ENCODE measurements around the gene TMEM8B.
"Not testable (repeated sequence)": the region's sequence is repeated elsewhere in the genome, so short reads cannot be mapped to it uniquely, and the experiment has no call there.

TMEM8B gene

DNA sequence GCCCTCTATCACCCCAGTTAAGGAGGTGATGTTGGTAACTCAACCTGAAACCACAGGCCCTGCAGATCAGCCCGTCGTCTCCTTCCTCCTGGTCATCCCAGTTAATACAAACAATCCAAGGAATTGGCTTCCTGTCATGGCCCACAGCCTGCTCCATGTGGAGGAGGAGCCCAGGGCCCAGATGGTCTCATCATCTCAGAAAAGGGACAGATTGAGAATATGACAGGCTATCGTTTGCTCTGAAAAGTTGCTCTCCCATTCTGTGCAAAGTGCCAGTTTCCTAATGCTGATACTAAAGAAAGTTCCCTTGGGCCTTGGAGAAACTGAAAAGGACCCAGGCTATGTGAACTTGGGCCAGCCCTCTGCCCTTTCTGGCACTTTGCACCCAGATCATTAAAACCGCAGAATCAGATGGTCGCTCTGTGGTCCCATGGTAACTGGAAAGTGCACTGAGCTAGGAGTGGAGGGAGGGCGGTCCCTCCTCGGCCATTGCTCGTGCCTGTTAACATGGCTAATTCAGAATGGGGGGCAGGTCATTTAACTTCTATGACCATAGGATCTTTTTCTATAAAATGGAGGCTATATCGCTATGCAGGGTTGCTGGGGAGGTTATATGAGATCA is 79.6 kb downstream of the TMEM8B start:
- DNase-seq (ENCODE audit: low read depth): no peak

DNA sequence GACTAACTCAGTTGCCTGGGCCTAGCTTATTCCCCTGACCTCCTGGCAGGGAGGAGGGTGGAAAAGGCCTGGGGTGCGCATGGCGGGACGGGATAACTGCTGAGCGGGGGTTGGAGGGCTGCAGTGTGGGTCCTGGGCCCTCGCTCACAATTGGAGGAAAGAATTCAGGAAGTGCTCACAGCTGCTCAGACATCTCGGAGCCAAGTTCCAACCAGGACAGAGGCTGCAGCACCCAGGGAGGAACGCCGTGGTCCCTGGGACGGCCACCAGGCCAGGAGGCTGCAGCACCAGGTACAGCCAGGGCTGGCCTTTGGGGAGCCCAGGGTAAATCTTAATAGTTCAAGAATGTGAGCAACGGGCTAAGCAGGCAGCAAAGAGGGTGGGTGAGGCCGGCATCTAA is 80.2 kb downstream of the TMEM8B start, which contains the start of gene SPAAR:
TSS of gene SPAAR (plus strand) at position 217 of the 400 bp plus-strand sequence. CDS start 974 bp downstream, outside the sequence.
- DNase-seq (ENCODE audit: low read depth): no peak

DNA sequence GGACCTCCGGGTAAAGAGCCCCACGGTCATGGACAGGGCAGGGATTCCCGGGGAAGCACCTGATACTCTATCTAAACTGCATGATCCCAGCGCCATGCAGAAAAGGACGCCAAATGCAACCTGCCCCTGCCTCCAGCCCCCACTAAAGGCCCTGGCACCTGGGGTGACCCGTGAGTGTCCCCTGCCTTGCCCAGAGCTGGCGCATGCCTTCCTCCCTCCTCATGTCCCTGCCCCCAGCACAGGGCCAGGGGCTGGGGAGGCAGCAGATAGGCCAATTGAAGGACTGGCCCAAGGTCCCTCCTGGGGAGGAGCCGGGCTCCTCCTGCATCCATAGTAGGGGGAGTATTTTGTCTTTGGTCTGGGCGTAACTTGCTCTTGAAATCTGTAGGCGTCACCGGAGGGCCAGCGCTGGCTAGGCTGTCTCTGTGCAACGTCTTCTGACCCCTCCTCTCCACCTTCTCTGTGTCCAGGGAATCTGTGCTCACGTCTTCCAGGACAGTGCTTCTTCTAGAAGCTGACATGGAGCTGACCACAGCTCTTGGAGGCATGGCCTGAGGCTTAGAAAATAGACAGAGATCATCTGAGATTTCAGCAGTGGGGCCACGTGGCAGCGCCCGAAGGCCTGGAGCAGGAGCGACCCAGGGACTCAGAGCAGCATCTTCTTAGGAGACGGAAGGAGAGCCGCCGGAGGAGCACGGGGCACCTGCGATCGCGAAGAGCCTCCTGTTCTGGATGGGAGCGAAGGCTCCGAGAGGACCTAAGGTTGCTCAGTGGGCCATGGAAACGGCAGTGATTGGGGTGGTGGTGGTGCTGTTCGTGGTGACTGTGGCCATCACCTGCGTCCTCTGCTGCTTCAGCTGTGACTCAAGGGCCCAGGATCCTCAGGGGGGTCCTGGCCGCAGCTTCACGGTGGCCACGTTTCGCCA is 80.9 kb downstream of the TMEM8B start:
- DNase-seq (ENCODE audit: low read depth): no peak

DNA sequence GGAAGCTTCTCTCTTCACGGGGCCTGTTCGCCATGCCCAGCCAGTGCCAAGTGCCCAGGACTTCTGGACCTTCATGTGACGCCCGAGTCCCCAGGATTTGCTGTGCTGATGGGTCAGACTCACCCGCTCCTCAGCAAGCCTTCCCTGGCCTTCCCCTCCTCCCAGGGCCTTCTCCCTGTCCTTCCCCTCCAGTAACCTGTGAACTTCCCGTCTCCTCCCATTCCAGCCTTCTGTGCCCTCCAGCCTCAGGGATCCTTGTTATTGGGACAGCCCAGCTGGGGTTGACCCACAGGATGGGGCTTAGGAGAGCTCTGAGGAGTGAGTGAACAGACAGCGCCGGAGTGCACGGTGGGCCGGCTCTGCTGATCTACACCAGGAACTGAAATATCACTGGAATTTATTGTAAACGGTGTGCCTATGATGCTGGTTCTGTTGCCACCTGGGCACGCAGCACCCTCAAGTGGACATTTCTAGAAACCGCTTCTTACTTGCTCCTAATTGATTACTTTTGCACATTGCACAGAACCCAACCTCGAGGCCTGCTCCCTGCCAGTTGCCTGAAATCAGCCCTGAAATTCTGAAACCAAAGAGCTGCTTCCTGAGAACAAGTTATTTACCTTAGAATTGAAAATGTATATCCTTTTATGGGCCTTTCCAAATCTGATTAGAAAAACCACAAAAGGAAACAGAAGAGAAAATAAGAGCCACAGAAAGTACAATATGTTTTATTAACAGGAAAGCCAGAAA is 81.8 kb downstream of the TMEM8B start:
- DNase-seq (ENCODE audit: low read depth): no peak

DNA sequence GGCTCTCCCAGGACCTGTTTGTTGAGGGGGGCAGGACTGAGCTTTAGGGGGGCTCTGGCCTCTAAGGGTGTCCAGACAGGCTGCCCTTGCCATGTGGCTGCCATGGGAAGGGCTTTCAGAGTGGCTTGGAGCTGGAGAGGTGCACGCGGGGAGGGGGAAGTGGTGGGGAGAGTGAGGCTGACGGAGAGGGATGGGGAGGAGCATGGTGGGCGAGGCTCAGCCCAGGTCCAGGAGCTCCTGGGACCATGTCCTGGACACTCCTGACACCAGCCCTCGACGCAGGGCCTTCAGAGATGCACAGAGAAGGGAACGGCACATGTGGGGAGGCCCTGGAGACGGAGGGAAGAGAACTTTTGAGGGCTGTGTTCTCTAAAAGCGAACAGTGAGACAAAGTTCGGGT is 82.7 kb downstream of the TMEM8B start:
- DNase-seq (ENCODE audit: low read depth): no peak

DNA sequence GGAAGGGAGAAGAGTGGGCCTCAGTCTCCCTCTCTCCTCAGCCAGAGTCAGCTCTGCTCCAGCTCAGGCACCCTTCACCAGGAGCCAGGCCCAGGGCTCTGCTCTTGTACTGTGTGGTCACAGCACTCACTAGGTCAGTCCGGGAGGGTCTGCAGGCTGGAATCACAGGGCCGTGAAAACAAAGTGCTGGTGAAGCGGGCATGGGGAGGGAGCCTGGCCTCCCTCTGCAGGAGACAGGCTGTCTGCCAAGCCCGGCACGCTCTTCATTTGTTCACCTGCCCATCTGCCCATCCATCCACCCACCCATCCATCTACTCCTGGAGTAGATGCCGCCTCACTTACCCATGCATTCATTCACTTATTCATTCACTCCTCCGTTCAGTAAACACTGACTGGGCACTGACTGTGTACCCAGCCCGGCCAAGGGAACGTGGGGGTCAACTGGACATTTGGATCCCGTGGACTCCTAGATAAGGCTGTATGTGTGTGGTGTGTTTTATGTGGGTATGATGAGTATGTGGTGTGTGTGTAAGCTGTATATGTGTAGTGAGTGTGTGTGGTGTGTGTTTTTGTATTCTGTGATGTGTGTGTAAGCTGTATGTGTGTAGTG is 83.9 kb downstream of the TMEM8B start:
- no peak for DNase-seq (ENCODE audit: low read depth)

DNA sequence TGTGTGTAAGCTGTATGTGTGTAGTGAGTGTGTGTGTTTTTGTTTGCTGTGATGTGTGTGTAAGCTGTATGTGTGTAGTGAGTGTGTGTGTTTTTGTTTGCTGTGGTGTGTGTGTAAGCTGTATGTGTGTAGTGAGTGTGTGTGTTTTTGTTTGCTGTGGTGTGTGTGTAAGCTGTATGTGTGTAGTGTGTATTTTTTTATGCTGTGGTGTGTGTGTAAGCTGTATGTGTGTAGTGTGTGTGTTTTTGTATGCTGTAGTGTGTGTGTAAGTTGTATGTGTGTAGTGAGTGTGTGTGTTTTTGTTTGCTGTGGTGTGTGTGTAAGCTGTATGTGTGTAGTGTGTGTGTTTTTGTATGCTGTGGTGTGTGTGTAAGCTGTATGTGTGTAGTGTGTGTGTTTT is 84.4 kb downstream of the TMEM8B start:
- not testable (repeated sequence) for DNase-seq (ENCODE audit: low read depth)

DNA sequence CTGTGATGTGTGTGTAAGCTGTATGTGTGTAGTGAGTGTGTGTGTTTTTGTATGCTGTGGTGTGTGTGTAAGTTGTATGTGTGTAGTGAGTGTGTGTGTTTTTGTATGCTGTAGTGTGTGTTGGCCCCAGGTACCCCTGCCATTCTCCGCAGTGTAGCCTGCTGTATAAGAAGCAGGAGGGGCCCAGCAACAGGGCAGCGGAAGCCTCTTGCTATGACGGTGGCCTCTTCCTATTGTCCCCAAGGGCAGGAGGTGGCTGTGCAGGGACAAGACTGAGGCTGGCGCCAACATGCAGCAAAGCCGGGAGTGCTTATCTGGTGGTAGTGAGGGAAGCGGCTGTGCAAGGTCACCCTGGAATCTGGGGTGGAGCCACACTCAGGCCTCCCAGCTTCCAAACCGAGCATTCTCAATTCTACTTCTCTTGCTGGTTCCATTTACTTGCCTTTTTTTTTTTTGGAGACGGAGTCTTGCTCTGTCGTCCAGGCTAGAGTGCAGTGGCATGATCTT is 85.3 kb downstream of the TMEM8B start:
- DNase-seq (ENCODE audit: low read depth): no peak
